SK-N-MC (cell line): ENCODE measurements around the gene FETUB.

ENCODE experiments used
- EZH2 ChIP-seq: fragments of 200-600 bp; sonication (generic); IDR thresholded peaks from one replicate; pipeline ENCODE4 v1.6.1; 2017; ENCODE audit warnings: antibody characterized with exemption
- FOXP2 ChIP-seq: optimal IDR thresholded peaks from 2 replicates; pipeline ENCODE3; 2011; ENCODE audit warnings: mild to moderate bottlenecking, moderate library complexity; ENCODE audit not compliant: insufficient read depth; ENCODE audit errors: extremely low read length, control extremely low read depth
- POLR2AphosphoS5 ChIP-seq: IDR thresholded peaks from 2 replicates; pipeline ENCODE4 v1.6.1; 2012; ENCODE audit warnings: mild to moderate bottlenecking, low read depth, low read length, borderline replicate concordance

- TF ChIP-seq EZH2 (no peak), POLR2AphosphoS5 (no peak), FOXP2 (no peak)
These were observed 27.2 kb upstream of the FETUB start, which contains the start of gene AHSG for GRCh38 chr3:186612721-186613636.
